Thymus (tissue), 11 donors: ENCODE data around the gene COL6A3. TPM values are rescaled to one million over a fixed set of nuclear protein-coding genes. Genes with fewer than 3 reads are reported as not detected.

Source experiments
- DNase-seq, 9 donors: peaks; one replicate each; pipeline ENCODE4 v3.0.0-alpha.2; 2013; ENCODE audit warnings: low spot score in 9 of 9, low read depth in 6 of 9, missing footprints in 1 of 9
- H3K27ac ChIP-seq, 2 donors: one replicate each; pipeline ENCODE4 v1.5.1; 2013; ENCODE audit warnings: control low read depth in 1 of 2, low read depth in 1 of 2, low read length in 1 of 2, mild to moderate bottlenecking in 1 of 2, moderate library complexity in 1 of 2
- H3K27me3 ChIP-seq, 2 donors: one replicate each; pipeline ENCODE4 v1.5.1; 2013; ENCODE audit warnings: low read length in 1 of 2; ENCODE audit not compliant: control insufficient read depth in 2 of 2, insufficient read depth in 1 of 2
- H3K36me3 ChIP-seq, 2 donors: one replicate each; pipeline ENCODE4 v1.5.1; 2013; ENCODE audit warnings: low read length in 1 of 2, mild to moderate bottlenecking in 1 of 2, moderate library complexity in 1 of 2; ENCODE audit not compliant: control insufficient read depth in 2 of 2, insufficient read depth in 2 of 2
- H3K4me1 ChIP-seq, 2 donors: one replicate each; pipeline ENCODE4 v1.5.1; 2013; ENCODE audit warnings: low read length in 2 of 2; ENCODE audit not compliant: control insufficient read depth in 2 of 2, insufficient read depth in 2 of 2
- H3K4me3 ChIP-seq, 2 donors: one replicate each; pipeline ENCODE4 v1.5.1; 2013; ENCODE audit warnings: low read length in 2 of 2, control low read depth in 1 of 2, mild to moderate bottlenecking in 1 of 2
- H3K9me3 ChIP-seq, 2 donors: one replicate each; pipeline ENCODE4 v1.5.1; 2013; ENCODE audit warnings: low read length in 1 of 2, mild to moderate bottlenecking in 1 of 2; ENCODE audit not compliant: control insufficient read depth in 2 of 2, insufficient read depth in 1 of 2
- WGBS: extraction: QIAGEN DNeasy Blood & Tissue Kit; methylation state at CpG from one replicate; pipeline ENCODE4 v1.1.7; 2013; 5-methylcytosine and 5-hydroxymethylcytosine counted together
- polyA plus RNA-seq: library from polyadenylated mRNA; stranded (reverse); fragments of 200-250 nt; gene quantifications from one replicate; pipeline ENCODE4 v1.2.3, GENCODE V29; 2013
- total RNA-seq: library from RNA; stranded (reverse); fragments of 120-200 nt; gene quantifications from one replicate; pipeline ENCODE4 v1.2.4, GENCODE V29; 2013
- donor health status: healthy.

The COL6A3 gene
- total and polyA plus RNA-seq, 2 donors = 28.8 to 36.2 TPM

DNA sequence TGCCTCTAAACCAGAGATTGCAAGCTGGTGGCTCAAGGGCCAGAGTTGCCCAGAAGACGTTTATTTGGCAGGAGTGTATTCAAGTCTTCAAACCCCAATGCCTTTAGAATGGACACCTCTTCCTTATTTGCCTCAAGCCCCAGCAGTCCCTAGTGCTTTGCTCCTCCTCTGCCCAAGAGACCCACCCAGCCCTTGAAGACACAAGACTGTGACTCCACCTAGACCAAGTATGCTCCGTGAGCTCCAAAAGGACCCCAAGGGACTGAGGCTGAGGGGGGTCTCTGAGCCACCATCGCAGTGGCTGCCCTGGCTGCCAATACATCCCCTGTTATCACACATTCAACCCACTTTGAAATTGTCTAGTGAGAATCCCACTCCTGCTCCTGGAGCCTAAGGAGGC lies 99.3 kb downstream of the COL6A3 start:
- peaks cover 0 to 9% of the 10 kb centered on the region in 2 donors for H3K27me3 ChIP-seq
- 91% methylated on average over 3 of the region's 3 CpGs for WGBS
- no peaks in the 10 kb centered on the region for H3K36me3 ChIP-seq
- DNase-seq = no peak
- H3K4me1 ChIP-seq = peaks cover 0 to 2% of the 10 kb centered on the region in 2 donors
- no peaks in the 10 kb centered on the region for H3K9me3 ChIP-seq
- peak overlapping the region in 1 of 2 donors; percentile 32 for H3K27ac ChIP-seq
- H3K4me3 ChIP-seq = no peak overlapping the region

GRCh38 chr2:237314198-237314597 lies 99.8 kb downstream of the COL6A3 start:
- Histone ChIP-seq H3K4me3 (no peak overlapping the region), H3K27me3 (peaks cover 0 to 9% of the 10 kb centered on the region in 2 donors), H3K36me3 (no peaks in the 10 kb centered on the region), H3K9me3 (no peaks in the 10 kb centered on the region), H3K4me1 (peaks cover 0 to 2% of the 10 kb centered on the region in 2 donors), H3K27ac (no peak overlapping the region)
- no peak for DNase-seq
- WGBS = 97% methylated on average over 7 of the region's 7 CpGs

- H3K4me1 ChIP-seq = peaks cover 0 to 2% of the 10 kb centered on the region in 2 donors
- peaks cover 0 to 9% of the 10 kb centered on the region in 2 donors for H3K27me3 ChIP-seq
- 97% methylated on average over 12 of the region's 12 CpGs for WGBS
- H3K9me3 ChIP-seq = no peaks in the 10 kb centered on the region
- DNase-seq = no peak
- H3K4me3 ChIP-seq = no peak overlapping the region
- H3K27ac ChIP-seq = no peak overlapping the region
- H3K36me3 ChIP-seq = no peaks in the 10 kb centered on the region
These were observed 101.8 kb downstream of the COL6A3 start for GRCh38 chr2:237312021-237312755.

GRCh38 chr2:237310515-237311114 lies 103.3 kb downstream of the COL6A3 start:
- DNase-seq = no peak
- H3K36me3 ChIP-seq = no peaks in the 10 kb centered on the region
- peaks cover 0 to 9% of the 10 kb centered on the region in 2 donors for H3K27me3 ChIP-seq
- H3K4me3 ChIP-seq = no peak overlapping the region
- peaks cover 0 to 2% of the 10 kb centered on the region in 2 donors for H3K4me1 ChIP-seq
- no peak overlapping the region for H3K27ac ChIP-seq
- WGBS = 91% methylated on average over 14 of the region's 14 CpGs
- no peaks in the 10 kb centered on the region for H3K9me3 ChIP-seq

- H3K4me3 ChIP-seq = no peak overlapping the region
- H3K27ac ChIP-seq = no peak overlapping the region
- WGBS = 72% methylated on average over 4 of the region's 4 CpGs
These were observed 104.5 kb downstream of the COL6A3 start for GRCh38 chr2:237309416-237309815.

GRCh38 chr2:237309011-237309410 lies 105.0 kb downstream of the COL6A3 start:
- Histone ChIP-seq H3K4me3 (no peak overlapping the region), H3K4me1 (peaks cover 0 to 2% of the 10 kb centered on the region in 2 donors), H3K36me3 (no peaks in the 10 kb centered on the region), H3K9me3 (peaks cover 0 to under 1% of the 10 kb centered on the region in 2 donors), H3K27me3 (no peaks in the 10 kb centered on the region), H3K27ac (no peak overlapping the region)
- DNase-seq = no peak
- WGBS = 94% methylated on average over 3 of the region's 3 CpGs

More at GRCh38 chr2:237309416-237309815, 104.5 kb downstream of the COL6A3 start:
- Histone ChIP-seq H3K27me3 (peaks cover 0 to under 1% of the 10 kb centered on the region in 2 donors), H3K9me3 (no peaks in the 10 kb centered on the region), H3K36me3 (no peaks in the 10 kb centered on the region), H3K4me1 (peaks cover 0 to 2% of the 10 kb centered on the region in 2 donors)
- DNase-seq = no peak

- Histone ChIP-seq H3K27ac (no peak overlapping the region), H3K4me1 (no peaks in the 10 kb centered on the region), H3K4me3 (no peak overlapping the region), H3K27me3 (no peaks in the 10 kb centered on the region), H3K36me3 (no peaks in the 10 kb centered on the region), H3K9me3 (peaks cover 0 to 10% of the 10 kb centered on the region in 2 donors)
- no peak for DNase-seq
- 93% methylated on average over 7 of the region's 7 CpGs for WGBS
These were observed 106.5 kb downstream of the COL6A3 start for GRCh38 chr2:237307474-237307873.

GRCh38 chr2:237306787-237307170 lies 107.2 kb downstream of the COL6A3 start:
- 96% methylated on average over 3 of the region's 3 CpGs for WGBS
- H3K27ac ChIP-seq = no peak overlapping the region
- H3K4me3 ChIP-seq = no peak overlapping the region
- no peak for DNase-seq
- no peaks in the 10 kb centered on the region for H3K36me3 ChIP-seq
- no peaks in the 10 kb centered on the region for H3K27me3 ChIP-seq
- peaks cover 0 to 10% of the 10 kb centered on the region in 2 donors for H3K9me3 ChIP-seq
- no peaks in the 10 kb centered on the region for H3K4me1 ChIP-seq

DNA sequence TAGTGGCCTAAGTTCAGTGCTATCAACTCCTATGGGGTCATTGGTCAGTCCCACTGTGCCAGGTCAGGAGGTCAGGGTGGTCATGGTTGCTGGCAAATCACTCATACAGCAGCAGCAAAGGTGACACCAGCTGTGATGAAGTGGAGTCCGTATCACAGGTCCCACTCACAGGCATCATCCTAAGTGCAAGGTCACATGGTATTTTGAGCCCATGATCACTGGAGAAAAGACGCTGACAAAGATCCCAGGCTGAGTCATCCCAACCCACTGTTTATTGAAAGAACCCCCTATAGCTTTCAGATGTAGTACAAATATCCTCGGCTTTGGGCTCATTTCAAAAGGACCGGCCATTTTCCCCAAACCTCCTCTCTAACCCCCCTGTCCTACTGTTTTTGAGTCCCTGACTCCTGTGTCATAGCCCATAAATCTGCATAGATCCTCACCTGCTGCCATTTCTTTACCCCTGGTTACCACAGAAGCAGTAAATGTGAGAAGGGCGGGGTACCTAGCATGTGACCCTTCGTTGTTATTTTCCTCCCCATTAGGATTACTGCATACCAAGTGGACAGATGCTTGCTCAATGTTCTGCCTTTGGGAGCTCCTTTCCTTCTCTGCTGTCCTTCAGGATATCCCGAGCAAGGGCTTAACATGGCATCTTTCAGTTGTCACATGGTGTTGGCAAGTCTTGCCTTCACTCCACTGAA lies 107.7 kb downstream of the COL6A3 start:
- Histone ChIP-seq H3K27me3 (no peaks in the 10 kb centered on the region), H3K27ac (no peak overlapping the region), H3K4me3 (no peak overlapping the region), H3K36me3 (no peaks in the 10 kb centered on the region), H3K9me3 (peaks cover 0 to 10% of the 10 kb centered on the region in 2 donors), H3K4me1 (no peaks in the 10 kb centered on the region)
- WGBS = 96% methylated on average over 7 of the region's 7 CpGs
- DNase-seq = no peak
